Thyroid gland (tissue), 4 donors: ENCODE measurements around the gene KIRREL3. TPM values are rescaled to one million over a fixed set of nuclear protein-coding genes. Genes with fewer than 3 reads are reported as not detected.

ENCODE experiments used
- DNase-seq, 2 donors: peaks; one replicate each; pipeline ENCODE4 v3.0.0-alpha.2; 2019
- H3K27ac ChIP-seq, 3 donors: fragments of 200-600 bp; sonication (generic); 1 replicate in 2 of 3; 2 replicates in 1 of 3; pipeline ENCODE4 v1.5.1; 2016 to 2019; ENCODE audit warnings: mild to moderate bottlenecking in 1 of 3, moderate library complexity in 1 of 3
- H3K27me3 ChIP-seq: fragments of 200-600 bp; sonication (generic); one replicate; pipeline ENCODE4 v1.5.1; 2019
- H3K36me3 ChIP-seq, 2 donors: fragments of 200-600 bp; sonication (generic); one replicate each; pipeline ENCODE4 v1.5.1; 2016 to 2019
- H3K4me1 ChIP-seq, 2 donors: fragments of 200-600 bp; sonication (generic); one replicate each; pipeline ENCODE4 v1.5.1; 2017 to 2019
- H3K4me3 ChIP-seq, 3 donors: fragments of 200-600 bp; sonication (generic); replicated peaks in 1 of 3; 1 replicate in 2 of 3; 2 replicates in 1 of 3; pipeline ENCODE4 v1.5.1; 2016; ENCODE audit warnings: mild to moderate bottlenecking in 1 of 3
- H3K9me3 ChIP-seq: fragments of 200-600 bp; sonication (generic); one replicate; pipeline ENCODE4 v1.5.1; 2017
- POLR2A ChIP-seq, 2 donors: fragments of 450-650 bp; IDR thresholded peaks; one replicate each; pipeline ENCODE4 v1.6.1; 2017; ENCODE audit warnings: antibody characterized with exemption in 2 of 2, mild to moderate bottlenecking in 2 of 2, moderate library complexity in 1 of 2
- WGBS, 2 donors: methylation state at CpG; one replicate each; pipeline ENCODE4 v1.1.5; 2017; 5-methylcytosine and 5-hydroxymethylcytosine counted together
- intact Hi-C: fragments of 100-400 bp; cut with DNase I; formaldehyde crosslinking; loops from one replicate; pipeline ENCODE4 v1.15.1; 2023
- total RNA-seq, 4 donors: library from RNA; depleted of rRNA; stranded (reverse); fragments of >200 nt; gene quantifications; one replicate each; pipeline ENCODE4 v1.2.3, GENCODE V29; 2016
- TF ChIP-seq, protein P1 (sequence below), 6 experiments: fragments of 200-600 bp in 3 of 6; fragments of 450-650 bp in 3 of 6; sonication (generic) in 3 of 6; IDR thresholded peaks; one replicate each; pipeline ENCODE4 v1.5.1; 2016 to 2019; ENCODE audit warnings: antibody characterized with exemption in 6 of 6, mild to moderate bottlenecking in 2 of 6, inconsistent platforms in 1 of 6, moderate library complexity in 1 of 6

The KIRREL3 gene
- total RNA-seq, 4 donors from 2014 or later = 0.78 TPM; not detected in 3

DNA sequence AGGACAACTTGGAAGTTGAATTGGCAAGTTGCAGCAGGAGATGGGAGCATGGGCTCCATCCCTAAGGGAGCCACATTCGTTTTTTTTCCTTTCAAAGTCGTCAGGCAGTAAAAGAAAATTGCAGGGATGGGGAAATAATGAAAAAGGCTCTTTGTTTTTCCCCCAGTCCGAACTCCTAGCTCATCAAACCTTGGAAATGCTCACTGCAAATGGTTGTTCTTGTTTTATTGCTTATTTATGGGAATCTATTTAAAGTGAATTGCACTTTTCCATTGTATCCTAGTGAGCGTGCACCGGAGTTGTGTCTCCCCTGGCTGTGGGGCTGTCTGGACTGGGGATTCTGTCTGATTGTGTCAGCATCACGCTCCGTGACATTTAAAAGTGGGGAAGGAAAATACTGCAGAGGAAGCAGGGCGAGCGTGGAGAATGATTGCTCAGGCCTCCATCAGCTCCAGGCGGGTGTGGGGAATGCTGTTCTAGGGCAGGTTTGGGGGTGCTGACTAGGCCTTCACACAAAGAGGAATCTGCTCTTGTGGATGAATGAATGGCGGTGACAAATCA lies 306.4 kb downstream of the KIRREL3 start:
- WGBS, 2 donors = 77 to 81% methylated on average over 11 of the region's 11 CpGs
- Histone ChIP-seq H3K9me3 (no peaks in the 10 kb centered on the region), H3K4me1 (no peaks in the 10 kb centered on the region), H3K27me3 (no peaks in the 10 kb centered on the region), H3K4me3 (no peak overlapping the region), H3K36me3 (no peaks in the 10 kb centered on the region), H3K27ac (no peak overlapping the region)
- DNase-seq = no peak
- intact Hi-C loops = no loop called here
- TF ChIP-seq, protein P1, sequence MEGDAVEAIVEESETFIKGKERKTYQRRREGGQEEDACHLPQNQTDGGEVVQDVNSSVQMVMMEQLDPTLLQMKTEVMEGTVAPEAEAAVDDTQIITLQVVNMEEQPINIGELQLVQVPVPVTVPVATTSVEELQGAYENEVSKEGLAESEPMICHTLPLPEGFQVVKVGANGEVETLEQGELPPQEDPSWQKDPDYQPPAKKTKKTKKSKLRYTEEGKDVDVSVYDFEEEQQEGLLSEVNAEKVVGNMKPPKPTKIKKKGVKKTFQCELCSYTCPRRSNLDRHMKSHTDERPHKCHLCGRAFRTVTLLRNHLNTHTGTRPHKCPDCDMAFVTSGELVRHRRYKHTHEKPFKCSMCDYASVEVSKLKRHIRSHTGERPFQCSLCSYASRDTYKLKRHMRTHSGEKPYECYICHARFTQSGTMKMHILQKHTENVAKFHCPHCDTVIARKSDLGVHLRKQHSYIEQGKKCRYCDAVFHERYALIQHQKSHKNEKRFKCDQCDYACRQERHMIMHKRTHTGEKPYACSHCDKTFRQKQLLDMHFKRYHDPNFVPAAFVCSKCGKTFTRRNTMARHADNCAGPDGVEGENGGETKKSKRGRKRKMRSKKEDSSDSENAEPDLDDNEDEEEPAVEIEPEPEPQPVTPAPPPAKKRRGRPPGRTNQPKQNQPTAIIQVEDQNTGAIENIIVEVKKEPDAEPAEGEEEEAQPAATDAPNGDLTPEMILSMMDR (IDR thresholded peaks at IDR 0.05) = no peak
- TF ChIP-seq POLR2A (IDR thresholded peaks at IDR 0.05) = no peak

DNA sequence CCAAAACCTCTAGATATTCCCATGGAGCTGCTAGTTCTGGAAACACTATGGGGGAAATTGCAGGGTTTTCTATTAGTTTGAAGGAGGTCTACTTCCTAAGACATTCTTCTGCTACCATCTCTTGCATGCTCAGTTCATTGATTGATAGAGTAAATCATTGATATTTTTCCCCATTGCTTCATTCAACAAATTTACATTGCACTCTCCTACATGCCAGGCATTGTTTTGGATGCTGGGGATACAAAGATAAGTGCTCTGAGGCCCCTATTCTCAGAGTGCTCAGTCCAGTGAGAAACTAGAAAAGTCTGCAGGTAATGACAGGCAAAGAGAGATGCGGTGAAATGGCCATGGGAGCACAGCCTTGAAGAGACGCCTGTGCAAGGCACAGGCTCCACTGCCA lies 313.1 kb downstream of the KIRREL3 start:
- no peak for DNase-seq
- no peak overlapping the region for H3K27ac ChIP-seq
- TF ChIP-seq, protein P1 (IDR thresholded peaks at IDR 0.05) = no peak
- TF ChIP-seq POLR2A (IDR thresholded peaks at IDR 0.05) = no peak
- 85 to 94% methylated on average over 2 of the region's 2 CpGs for WGBS, 2 donors
- no peaks in the 10 kb centered on the region for H3K36me3 ChIP-seq
- H3K9me3 ChIP-seq = no peaks in the 10 kb centered on the region
- intact Hi-C loops = no loop called here
- no peaks in the 10 kb centered on the region for H3K4me1 ChIP-seq
- H3K4me3 ChIP-seq = no peak overlapping the region
- H3K27me3 ChIP-seq = no peaks in the 10 kb centered on the region

DNA sequence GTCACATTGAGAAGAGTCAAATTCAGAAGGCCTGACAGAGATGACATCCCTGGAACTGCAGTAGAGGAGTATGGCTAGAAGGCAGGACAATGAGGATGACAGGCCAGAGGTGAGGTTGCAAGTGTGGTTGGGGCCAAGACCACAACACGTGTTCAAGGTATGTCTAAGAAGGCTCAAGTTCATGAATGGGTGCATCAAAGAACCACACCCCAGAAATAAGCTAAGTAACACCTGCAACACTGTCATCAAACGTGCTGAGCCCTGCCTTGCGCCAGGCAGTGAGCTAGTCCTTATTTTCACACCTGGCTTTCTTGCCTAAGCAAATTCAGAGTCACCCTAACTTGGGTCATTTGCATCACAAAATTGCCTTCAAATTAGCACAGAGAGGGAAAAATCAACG lies 313.6 kb downstream of the KIRREL3 start:
- no peaks in the 10 kb centered on the region for H3K27me3 ChIP-seq
- H3K9me3 ChIP-seq = no peaks in the 10 kb centered on the region
- no peaks in the 10 kb centered on the region for H3K36me3 ChIP-seq
- WGBS, 2 donors = 70 to 84% methylated on average over 4 of the region's 4 CpGs
- no peak overlapping the region for H3K27ac ChIP-seq
- no peak for TF ChIP-seq POLR2A (IDR thresholded peaks at IDR 0.05)
- TF ChIP-seq, protein P1 (IDR thresholded peaks at IDR 0.05) = no peak
- no peak overlapping the region for H3K4me3 ChIP-seq
- intact Hi-C loops = no loop called here
- H3K4me1 ChIP-seq = no peaks in the 10 kb centered on the region
- no peak for DNase-seq

DNA sequence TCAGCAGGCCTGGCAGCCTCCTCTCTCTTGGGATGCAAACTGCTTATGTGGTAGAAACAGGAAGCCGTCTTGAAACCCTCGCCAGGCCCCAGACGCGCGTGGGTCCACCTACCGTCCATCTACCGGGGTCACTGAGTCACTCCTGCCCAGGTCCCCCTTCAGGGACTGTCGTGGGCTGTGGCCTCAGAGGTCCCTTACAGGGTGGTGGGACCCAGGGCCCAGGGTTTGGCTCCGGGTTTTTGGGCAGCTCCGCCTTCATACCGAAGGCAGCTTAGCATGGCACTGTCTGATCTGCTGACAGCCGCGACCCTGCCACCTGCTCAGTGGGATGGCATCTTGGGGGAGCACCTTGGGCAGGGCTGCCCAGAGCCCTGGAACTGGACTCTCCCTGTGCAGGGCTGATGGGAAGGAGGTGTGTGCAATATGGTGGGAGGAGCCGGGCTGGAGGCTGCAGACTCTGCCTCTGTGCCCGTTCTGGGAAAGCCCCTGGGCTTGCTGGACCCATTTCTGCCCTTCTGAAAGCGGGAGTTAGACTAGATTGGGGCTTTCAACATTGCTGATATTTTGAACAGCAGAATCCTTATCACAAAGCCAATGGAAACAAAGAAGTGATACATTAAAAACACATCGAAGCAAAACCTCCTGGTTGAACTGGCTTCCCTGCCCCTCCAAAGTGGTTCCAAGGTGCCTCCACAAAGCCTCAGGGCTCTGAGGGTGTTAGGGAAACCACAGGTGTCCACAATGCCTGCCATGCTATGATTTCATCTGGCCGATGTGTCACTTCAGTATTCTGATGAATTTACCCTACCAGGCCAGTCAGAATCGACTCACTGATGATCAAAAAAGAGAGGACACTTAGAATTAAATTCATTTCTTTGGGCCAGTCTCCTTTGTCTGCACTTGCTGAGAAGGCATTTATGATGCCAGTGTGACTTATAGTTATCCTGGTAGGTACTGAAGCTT lies 316.5 kb downstream of the KIRREL3 start:
- no peak for TF ChIP-seq POLR2A (IDR thresholded peaks at IDR 0.05)
- Histone ChIP-seq H3K27me3 (no peaks in the 10 kb centered on the region), H3K27ac (no peak overlapping the region), H3K9me3 (no peaks in the 10 kb centered on the region), H3K4me1 (no peaks in the 10 kb centered on the region), H3K36me3 (no peaks in the 10 kb centered on the region), H3K4me3 (no peak overlapping the region)
- no peak for DNase-seq
- WGBS, 2 donors = 77 to 85% methylated on average over 11 to 19 of the region's 19 CpGs
- intact Hi-C loops = no loop called here

DNA sequence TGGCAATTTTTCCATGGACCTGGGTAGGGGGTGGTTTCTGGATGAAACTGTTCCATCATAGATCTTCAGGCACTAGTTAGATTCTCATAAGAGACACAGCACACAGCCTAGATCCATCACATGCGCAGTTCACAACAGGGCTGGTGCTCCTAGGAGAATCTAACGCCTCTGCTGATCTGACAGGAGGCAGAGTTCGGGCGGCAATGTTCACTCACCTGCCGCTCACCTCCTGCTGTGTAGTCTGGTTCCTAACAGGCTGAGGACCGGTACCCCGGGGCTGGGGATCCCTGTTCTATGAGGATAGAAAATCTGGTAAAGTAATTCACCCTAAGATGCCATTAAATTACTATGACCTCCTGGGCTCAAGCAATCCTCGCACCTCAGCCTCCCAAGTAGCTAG lies 318.0 kb downstream of the KIRREL3 start:
- Histone ChIP-seq H3K9me3 (no peaks in the 10 kb centered on the region), H3K27me3 (no peaks in the 10 kb centered on the region), H3K36me3 (no peaks in the 10 kb centered on the region), H3K4me1 (no peaks in the 10 kb centered on the region), H3K27ac (no peak overlapping the region), H3K4me3 (no peak overlapping the region)
- TF ChIP-seq, protein P1 (IDR thresholded peaks at IDR 0.05) = no peak
- TF ChIP-seq POLR2A (IDR thresholded peaks at IDR 0.05) = no peak
- 90 to 94% methylated on average over 7 to 8 of the region's 8 CpGs for WGBS, 2 donors
- intact Hi-C loops = no loop called here
- DNase-seq = no peak
